Measurements from ENCODE around the gene CFAP92.

Gene CFAP92

GRCh38 chr3:129013491-129013891 lies 19.6 kb upstream of the CFAP92 start:
- no peak for TF ChIP-seq CTCF (IDR thresholded peaks at IDR 0.05; ENCODE audit: extremely low read depth, missing control alignments)

GRCh38 chr3:129010310-129010956 lies 16.6 kb upstream of the CFAP92 start:
- DNase-seq (ENCODE audit: low spot score) = no peak
- no peak for TF ChIP-seq CTCF (IDR thresholded peaks at IDR 0.05; ENCODE audit: extremely low read depth, missing control alignments)

More at GRCh38 chr3:129013491-129013891, 19.6 kb upstream of the CFAP92 start:
- no peak for DNase-seq (ENCODE audit: low spot score)

GRCh38 chr3:129009266-129009665 lies 15.4 kb upstream of the CFAP92 start:
- TF ChIP-seq CTCF (IDR thresholded peaks at IDR 0.05; ENCODE audit: extremely low read depth, missing control alignments) = no peak
- DNase-seq (ENCODE audit: low spot score) = no peak

GRCh38 chr3:129007792-129008191 lies 13.9 kb upstream of the CFAP92 start:
- TF ChIP-seq CTCF (IDR thresholded peaks at IDR 0.05; ENCODE audit: extremely low read depth, missing control alignments) = no peak
- DNase-seq (ENCODE audit: low spot score) = no peak

GRCh38 chr3:129006864-129007263 lies 13.0 kb upstream of the CFAP92 start:
- no peak for DNase-seq (ENCODE audit: low spot score)
- no peak for TF ChIP-seq CTCF (IDR thresholded peaks at IDR 0.05; ENCODE audit: extremely low read depth, missing control alignments)

GRCh38 chr3:129005526-129006303 lies 11.8 kb upstream of the CFAP92 start:
- no peak for DNase-seq (ENCODE audit: low spot score)
- no peak for TF ChIP-seq CTCF (IDR thresholded peaks at IDR 0.05; ENCODE audit: extremely low read depth, missing control alignments)

GRCh38 chr3:129004639-129005295 lies 10.9 kb upstream of the CFAP92 start:
- no peak for DNase-seq (ENCODE audit: low spot score)
- no peak for TF ChIP-seq CTCF (IDR thresholded peaks at IDR 0.05; ENCODE audit: extremely low read depth, missing control alignments)
